Heart left ventricle (tissue), 16 donors: Measurements from ENCODE around the gene KRT36. TPM values are rescaled to one million over a fixed set of nuclear protein-coding genes. Genes with fewer than 3 reads are reported as not detected.

Experiments used
- ATAC-seq, 4 donors: fragments of 200-7000 bp; cut with Tn5 transposase; one replicate each; pipeline ENCODE4 v1.9.1; 2020 to 2022; ENCODE audit warnings: moderate library complexity in 4 of 4, mild to moderate bottlenecking in 3 of 4, moderate number of reproducible peaks in 1 of 4
- DNase-seq, 5 donors: peaks; one replicate each; pipeline ENCODE4 v3.0.0-alpha.2; 2020
- H3K27ac ChIP-seq, 12 donors: fragments of 200-600 bp; sonication (generic) in 4 of 12; one replicate each; pipeline versions ENCODE4 v1.5.0 to v1.8.0; 2016 to 2022; ENCODE audit warnings: mild to moderate bottlenecking in 2 of 12
- H3K27me3 ChIP-seq, 9 donors: fragments of 200-600 bp; sonication (generic) in 2 of 9; one replicate each; pipeline versions ENCODE4 v1.5.1 to v1.8.0; 2016 to 2022; ENCODE audit warnings: mild to moderate bottlenecking in 3 of 9
- H3K36me3 ChIP-seq, 9 donors: fragments of 200-600 bp; sonication (generic) in 2 of 9; one replicate each; pipeline versions ENCODE4 v1.5.0 to v1.8.0; 2018 to 2022; ENCODE audit warnings: mild to moderate bottlenecking in 2 of 9
- H3K4me1 ChIP-seq, 12 donors: fragments of 200-600 bp; sonication (generic) in 4 of 12; one replicate each; pipeline versions ENCODE4 v1.5.0 to v1.8.0; 2016 to 2022; ENCODE audit warnings: mild to moderate bottlenecking in 3 of 12
- H3K4me3 ChIP-seq, 12 donors: fragments of 200-600 bp; sonication (generic) in 4 of 12; one replicate each; pipeline versions ENCODE4 v1.5.0 to v1.8.0; 2017 to 2022; ENCODE audit warnings: mild to moderate bottlenecking in 9 of 12, moderate library complexity in 4 of 12
- H3K9me3 ChIP-seq, 12 donors: fragments of 200-600 bp; sonication (generic) in 4 of 12; one replicate each; pipeline versions ENCODE4 v1.5.0 to v1.8.0; 2016 to 2022; ENCODE audit warnings: mild to moderate bottlenecking in 1 of 12
- POLR2A ChIP-seq, 2 donors: fragments of 450-650 bp; IDR thresholded peaks; one replicate each; pipeline ENCODE4 v1.6.1; 2017; ENCODE audit warnings: antibody characterized with exemption in 2 of 2, mild to moderate bottlenecking in 2 of 2, moderate library complexity in 2 of 2
- WGBS, 4 donors: extraction: QIAGEN DNeasy Blood & Tissue Kit in 2 of 4; methylation state at CpG; one replicate each; pipeline versions ENCODE4 v1.1.5 to v1.1.7; 2013 to 2018; 5-methylcytosine and 5-hydroxymethylcytosine counted together
- intact Hi-C, 10 donors: fragments of 100-400 bp; cut with DNase I; formaldehyde crosslinking; loops; one replicate each; pipeline versions ENCODE4 v1.11.1 to v1.14.2; 2022
- polyA plus RNA-seq, 2 donors: library from polyadenylated mRNA; stranded (reverse); fragments of 200-250 nt; gene quantifications; one replicate each; pipeline ENCODE4 v1.2.3, GENCODE V29; 2013
- total RNA-seq, 9 donors: library from RNA; depleted of rRNA in 2 of 9; stranded (reverse); fragments of >200 nt in 2 of 9; fragmentation: NEBNext Ultra II Directional in 3 of 9; extraction: Animal tissue kit (Norgen Biotek cat#: 25700) in 3 of 9; gene quantifications; one replicate each; pipeline versions ENCODE4 v1.1.0 to v1.2.4, GENCODE V29; 2016 to 2023
- TF ChIP-seq, protein P1 (sequence below), 12 donors: fragments of 200-600 bp; sonication (generic) in 4 of 12; IDR thresholded peaks; one replicate each; pipeline versions ENCODE4 v1.5.0 to v1.8.0; 2018 to 2022; ENCODE audit warnings: antibody characterized with exemption in 12 of 12, mild to moderate bottlenecking in 5 of 12
- donor health status: ischemic (EF 13 %, LVEDD 7.1; RV severe dilation, severe dysfunction).
- donor health status: healthy with polysubstance abuse.
- donor health status: DM: no; HTN: yes; CAD: no.
- donor health status: DM: no; HTN: no; CAD: no.
- donor health status: ischemic (EF 25% LVEDD 6.9; RV normal size, moderate dysfunction).
- donor health status: ischemic (EF 25% LVEDD 5.7; RV mildly dilated, moderate dysfunction).
- donor health status: healthy.
- donor health status: DM: yes; HTN: yes; CAD: no.
- donor health status: ischemic (EF 35%, LVEDD 5.7; RV mildly dilated, moderate dysfunction).
- donor health status: nonischemic (EF 11% LVEDD 7.7; RV severe dilation, severe dysfunction).
- donor health status: DM: yes; HTN: yes; CAD: no.
- donor health status: PGD.
- donor health status: ischemic (EF 29% LVEDD 5.4; RV normal size, mild dysfunction).
- donor health status: nonischemic (EF 23%, LVEDD 6.1; RV moderate dilation, normal function).

Gene KRT36
- total and polyA plus RNA-seq, 11 donors = not detected

- Histone ChIP-seq H3K36me3 (no peaks in the 10 kb centered on the region), H3K27me3 (peaks cover 0 to 39% (median 7%) of the 10 kb centered on the region in 9 donors), H3K9me3 (no peaks in the 10 kb centered on the region), H3K4me3 (no peak overlapping the region), H3K4me1 (peaks cover 0 to 4% (median 0%) of the 10 kb centered on the region in 12 donors), H3K27ac (no peak overlapping the region)
- 76 to 87% (median 81%) methylated on average over 14 of the region's 14 CpGs for WGBS, 4 donors
- TF ChIP-seq POLR2A (IDR thresholded peaks at IDR 0.05) = no peak
- TF ChIP-seq, protein P1, sequence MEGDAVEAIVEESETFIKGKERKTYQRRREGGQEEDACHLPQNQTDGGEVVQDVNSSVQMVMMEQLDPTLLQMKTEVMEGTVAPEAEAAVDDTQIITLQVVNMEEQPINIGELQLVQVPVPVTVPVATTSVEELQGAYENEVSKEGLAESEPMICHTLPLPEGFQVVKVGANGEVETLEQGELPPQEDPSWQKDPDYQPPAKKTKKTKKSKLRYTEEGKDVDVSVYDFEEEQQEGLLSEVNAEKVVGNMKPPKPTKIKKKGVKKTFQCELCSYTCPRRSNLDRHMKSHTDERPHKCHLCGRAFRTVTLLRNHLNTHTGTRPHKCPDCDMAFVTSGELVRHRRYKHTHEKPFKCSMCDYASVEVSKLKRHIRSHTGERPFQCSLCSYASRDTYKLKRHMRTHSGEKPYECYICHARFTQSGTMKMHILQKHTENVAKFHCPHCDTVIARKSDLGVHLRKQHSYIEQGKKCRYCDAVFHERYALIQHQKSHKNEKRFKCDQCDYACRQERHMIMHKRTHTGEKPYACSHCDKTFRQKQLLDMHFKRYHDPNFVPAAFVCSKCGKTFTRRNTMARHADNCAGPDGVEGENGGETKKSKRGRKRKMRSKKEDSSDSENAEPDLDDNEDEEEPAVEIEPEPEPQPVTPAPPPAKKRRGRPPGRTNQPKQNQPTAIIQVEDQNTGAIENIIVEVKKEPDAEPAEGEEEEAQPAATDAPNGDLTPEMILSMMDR (IDR thresholded peaks at IDR 0.05) = no peak
- DNase-seq (no peak), ATAC-seq (no peak)
- intact Hi-C loops = no loop called here
Observed at GRCh38 chr17:41516830-41517283, 27.1 kb upstream of the KRT36 start.

DNA sequence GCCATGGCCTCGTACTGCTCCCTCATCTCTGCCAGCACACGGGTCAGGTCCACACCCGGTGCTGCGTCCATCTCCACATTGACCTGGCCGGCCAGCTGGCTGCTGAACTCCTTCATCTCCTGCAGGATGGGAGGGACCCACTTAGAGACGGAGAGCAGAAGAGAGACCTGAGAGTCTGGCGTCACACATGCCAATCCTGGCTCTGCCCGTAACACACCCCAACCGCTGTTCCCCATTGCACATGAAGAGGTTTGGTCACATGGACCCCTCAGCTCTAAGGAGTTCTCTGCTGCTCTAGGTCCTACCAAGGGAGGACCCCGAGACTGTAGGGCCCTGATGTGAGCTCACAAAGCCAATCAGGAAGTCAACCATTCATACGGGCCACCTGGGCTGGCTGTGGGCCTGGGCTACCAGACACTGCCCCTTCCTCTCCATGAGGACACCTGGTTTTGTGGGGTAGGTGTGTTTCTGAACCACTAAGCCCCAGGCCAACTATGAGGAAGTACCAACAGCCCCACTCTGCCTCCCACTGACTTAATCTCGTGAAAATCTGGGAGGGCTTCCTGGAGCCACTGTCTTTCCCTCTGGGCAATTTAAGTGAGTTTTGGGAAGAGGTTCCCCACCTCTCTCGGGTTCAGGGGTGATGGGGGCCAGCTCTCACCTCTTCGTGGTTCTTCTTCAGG is 26.6 kb upstream of the KRT36 start:
- Histone ChIP-seq H3K27me3 (peaks cover 0 to 39% (median 7%) of the 10 kb centered on the region in 9 donors), H3K4me1 (peaks cover 0 to 4% (median 0%) of the 10 kb centered on the region in 12 donors), H3K4me3 (no peak overlapping the region), H3K27ac (no peak overlapping the region), H3K36me3 (no peaks in the 10 kb centered on the region), H3K9me3 (no peaks in the 10 kb centered on the region)
- ATAC-seq = no peak
- intact Hi-C loops = no loop called here
- WGBS, 4 donors = 76 to 85% (median 81%) methylated on average over 12 to 14 of the region's 14 CpGs
- TF ChIP-seq POLR2A (IDR thresholded peaks at IDR 0.05) = no peak
- TF ChIP-seq, protein P1 (IDR thresholded peaks at IDR 0.05) = no peak
- DNase-seq = no peak

DNA sequence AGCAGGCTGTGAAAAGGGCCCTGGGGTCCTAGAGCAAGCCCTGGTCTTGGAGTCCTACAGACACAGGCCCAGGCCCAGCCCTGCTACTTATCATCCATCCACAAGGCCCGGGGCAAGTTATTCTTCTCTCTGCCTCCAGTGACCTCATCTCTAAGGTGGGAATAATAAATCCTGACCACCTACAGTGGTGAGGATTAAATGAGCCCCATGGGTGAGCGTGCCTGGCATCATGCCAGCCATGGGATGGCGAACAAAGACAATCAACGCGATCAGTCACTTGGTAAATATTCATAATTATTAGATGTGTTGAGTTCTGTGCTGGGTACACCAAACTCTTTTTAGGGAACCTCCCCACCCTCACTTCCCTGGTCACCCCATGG is 23.4 kb upstream of the KRT36 start:
- intact Hi-C loops = no loop called here
- H3K4me3 ChIP-seq = no peak overlapping the region
- H3K27me3 ChIP-seq = peaks cover 0 to 29% (median 0%) of the 10 kb centered on the region in 9 donors
- no peaks in the 10 kb centered on the region for H3K36me3 ChIP-seq
- ATAC-seq = no peak
- WGBS, 4 donors = 71 to 81% (median 77%) methylated on average over 4 to 5 of the region's 5 CpGs
- DNase-seq = no peak
- H3K9me3 ChIP-seq = no peaks in the 10 kb centered on the region
- peaks cover 0 to 4% (median 0%) of the 10 kb centered on the region in 12 donors for H3K4me1 ChIP-seq
- TF ChIP-seq, protein P1 (IDR thresholded peaks at IDR 0.05) = no peak
- TF ChIP-seq POLR2A (IDR thresholded peaks at IDR 0.05) = no peak
- no peak overlapping the region for H3K27ac ChIP-seq

- intact Hi-C loops = no loop called here
- TF ChIP-seq POLR2A (IDR thresholded peaks at IDR 0.05) = no peak
- TF ChIP-seq, protein P1 (IDR thresholded peaks at IDR 0.05) = no peak
- peaks cover 0 to 29% (median 0%) of the 10 kb centered on the region in 9 donors for H3K27me3 ChIP-seq
- ATAC-seq (no peak), DNase-seq (no peak)
- peaks cover 0 to 4% (median 0%) of the 10 kb centered on the region in 12 donors for H3K4me1 ChIP-seq
- H3K36me3 ChIP-seq = no peaks in the 10 kb centered on the region
- WGBS, 4 donors = 49 to 61% (median 57%) methylated on average over 7 of the region's 7 CpGs
- H3K9me3 ChIP-seq = no peaks in the 10 kb centered on the region
- no peak overlapping the region for H3K27ac ChIP-seq
- H3K4me3 ChIP-seq = no peak overlapping the region
Observed at GRCh38 chr17:41512546-41513167, 22.9 kb upstream of the KRT36 start.
